ENCODE results near the gene BAG3.

GRCh38 chr10:119653209-119653608 is 2.0 kb downstream of the BAG3 start:
- TF ChIP-seq, protein P1, sequence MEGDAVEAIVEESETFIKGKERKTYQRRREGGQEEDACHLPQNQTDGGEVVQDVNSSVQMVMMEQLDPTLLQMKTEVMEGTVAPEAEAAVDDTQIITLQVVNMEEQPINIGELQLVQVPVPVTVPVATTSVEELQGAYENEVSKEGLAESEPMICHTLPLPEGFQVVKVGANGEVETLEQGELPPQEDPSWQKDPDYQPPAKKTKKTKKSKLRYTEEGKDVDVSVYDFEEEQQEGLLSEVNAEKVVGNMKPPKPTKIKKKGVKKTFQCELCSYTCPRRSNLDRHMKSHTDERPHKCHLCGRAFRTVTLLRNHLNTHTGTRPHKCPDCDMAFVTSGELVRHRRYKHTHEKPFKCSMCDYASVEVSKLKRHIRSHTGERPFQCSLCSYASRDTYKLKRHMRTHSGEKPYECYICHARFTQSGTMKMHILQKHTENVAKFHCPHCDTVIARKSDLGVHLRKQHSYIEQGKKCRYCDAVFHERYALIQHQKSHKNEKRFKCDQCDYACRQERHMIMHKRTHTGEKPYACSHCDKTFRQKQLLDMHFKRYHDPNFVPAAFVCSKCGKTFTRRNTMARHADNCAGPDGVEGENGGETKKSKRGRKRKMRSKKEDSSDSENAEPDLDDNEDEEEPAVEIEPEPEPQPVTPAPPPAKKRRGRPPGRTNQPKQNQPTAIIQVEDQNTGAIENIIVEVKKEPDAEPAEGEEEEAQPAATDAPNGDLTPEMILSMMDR (IDR thresholded peaks at IDR 0.05; ENCODE audit: poor library complexity, severe bottlenecking): no peak
- TF ChIP-seq SMC3 (conservative IDR thresholded peaks at IDR 0.05; ENCODE audit: poor library complexity) (no peak), EZH2 (IDR thresholded peaks at IDR 0.05; ENCODE audit: borderline replicate concordance, insufficient read depth, low read length, poor library complexity, severe bottlenecking) (no peak), EP300 (conservative IDR thresholded peaks at IDR 0.05; ENCODE audit: poor library complexity, severe bottlenecking) (no peak), MXI1 (conservative IDR thresholded peaks at IDR 0.05; ENCODE audit: poor library complexity, severe bottlenecking) (no peak), TAF1 (IDR thresholded peaks at IDR 0.05; ENCODE audit: low read depth) (no peak)
- TF ChIP-seq, protein P2, sequence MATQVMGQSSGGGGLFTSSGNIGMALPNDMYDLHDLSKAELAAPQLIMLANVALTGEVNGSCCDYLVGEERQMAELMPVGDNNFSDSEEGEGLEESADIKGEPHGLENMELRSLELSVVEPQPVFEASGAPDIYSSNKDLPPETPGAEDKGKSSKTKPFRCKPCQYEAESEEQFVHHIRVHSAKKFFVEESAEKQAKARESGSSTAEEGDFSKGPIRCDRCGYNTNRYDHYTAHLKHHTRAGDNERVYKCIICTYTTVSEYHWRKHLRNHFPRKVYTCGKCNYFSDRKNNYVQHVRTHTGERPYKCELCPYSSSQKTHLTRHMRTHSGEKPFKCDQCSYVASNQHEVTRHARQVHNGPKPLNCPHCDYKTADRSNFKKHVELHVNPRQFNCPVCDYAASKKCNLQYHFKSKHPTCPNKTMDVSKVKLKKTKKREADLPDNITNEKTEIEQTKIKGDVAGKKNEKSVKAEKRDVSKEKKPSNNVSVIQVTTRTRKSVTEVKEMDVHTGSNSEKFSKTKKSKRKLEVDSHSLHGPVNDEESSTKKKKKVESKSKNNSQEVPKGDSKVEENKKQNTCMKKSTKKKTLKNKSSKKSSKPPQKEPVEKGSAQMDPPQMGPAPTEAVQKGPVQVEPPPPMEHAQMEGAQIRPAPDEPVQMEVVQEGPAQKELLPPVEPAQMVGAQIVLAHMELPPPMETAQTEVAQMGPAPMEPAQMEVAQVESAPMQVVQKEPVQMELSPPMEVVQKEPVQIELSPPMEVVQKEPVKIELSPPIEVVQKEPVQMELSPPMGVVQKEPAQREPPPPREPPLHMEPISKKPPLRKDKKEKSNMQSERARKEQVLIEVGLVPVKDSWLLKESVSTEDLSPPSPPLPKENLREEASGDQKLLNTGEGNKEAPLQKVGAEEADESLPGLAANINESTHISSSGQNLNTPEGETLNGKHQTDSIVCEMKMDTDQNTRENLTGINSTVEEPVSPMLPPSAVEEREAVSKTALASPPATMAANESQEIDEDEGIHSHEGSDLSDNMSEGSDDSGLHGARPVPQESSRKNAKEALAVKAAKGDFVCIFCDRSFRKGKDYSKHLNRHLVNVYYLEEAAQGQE (IDR thresholded peaks at IDR 0.05; ENCODE audit: borderline replicate concordance): no peak

Data from neural cell (in vitro differentiated cells).